GM12878 (cell line): ENCODE results near the gene TNFRSF14. TPM values are rescaled to one million over a fixed set of nuclear protein-coding genes. Genes with fewer than 3 reads are reported as not detected.

Experiments used
- BACH1 ChIP-seq: fragments of 450-650 bp; IDR thresholded peaks from 2 replicates; pipeline ENCODE4 v1.6.1; 2017; ENCODE audit warnings: mild to moderate bottlenecking, borderline replicate concordance
- BHLHE40 ChIP-seq, 2 experiments: fragments of 450-650 bp in 1 of 2; IDR thresholded peaks; 2 replicates each; pipeline ENCODE4 v1.6.1; 2011 to 2017; ENCODE audit warnings: low read depth in 2 of 2, borderline replicate concordance in 1 of 2, improper control_type of control experiment in 1 of 2, low read length in 1 of 2, mild to moderate bottlenecking in 1 of 2
- CBFB ChIP-seq: IDR thresholded peaks from 2 replicates; pipeline ENCODE4 v1.6.1; 2016; ENCODE audit warnings: antibody characterized with exemption, low read depth
- CHD2 ChIP-seq: IDR thresholded peaks from 2 replicates; pipeline ENCODE4 v1.6.1; 2011; ENCODE audit warnings: low read depth, low read length, improper control_type of control experiment, borderline replicate concordance
- CREM ChIP-seq: IDR thresholded peaks from 2 replicates; pipeline ENCODE4 v1.6.1; 2014; ENCODE audit warnings: antibody characterized with exemption, low read depth
- HDAC6 ChIP-seq: fragments of 200-600 bp; sonication (generic); IDR thresholded peaks from one replicate; pipeline ENCODE4 v1.8.0; 2017; ENCODE audit warnings: antibody characterized with exemption; ENCODE audit not compliant: unreplicated experiment
- HDGF ChIP-seq: fragments of 450-650 bp; IDR thresholded peaks from 2 replicates; pipeline ENCODE4 v1.6.1; 2016; ENCODE audit warnings: antibody characterized with exemption
- LARP7 ChIP-seq: fragments of 450-650 bp; IDR thresholded peaks from 2 replicates; pipeline ENCODE4 v1.6.1; 2017; ENCODE audit warnings: mild to moderate bottlenecking
- MXI1 ChIP-seq: fragments of 150-350 bp; IDR thresholded peaks from 2 replicates; pipeline ENCODE4 v1.6.1; 2011; ENCODE audit warnings: low read depth, mild to moderate bottlenecking, inconsistent platforms, low read length, improper control_type of control experiment
- PAX5 ChIP-seq: IDR thresholded peaks from 2 replicates; pipeline ENCODE4 v1.6.1; 2011; ENCODE audit warnings: low read depth, low read length, borderline replicate concordance
- POLR2AphosphoS5 ChIP-seq: IDR thresholded peaks from 2 replicates; pipeline ENCODE4 v1.6.1; 2011; ENCODE audit warnings: mild to moderate bottlenecking, low read length, inconsistent platforms
- POU2F2 ChIP-seq: IDR thresholded peaks from 3 replicates; pipeline ENCODE4 v1.6.1; 2011; ENCODE audit warnings: low read depth, mild to moderate bottlenecking, low read length, borderline replicate concordance
- TAF1 ChIP-seq: IDR thresholded peaks from 2 replicates; pipeline ENCODE4 v1.6.1; 2011; ENCODE audit warnings: mild to moderate bottlenecking, low read depth, low read length, borderline replicate concordance
- YY1 ChIP-seq: IDR thresholded peaks from 2 replicates; pipeline ENCODE4 v1.6.1; 2011; ENCODE audit warnings: low read depth, mild to moderate bottlenecking, low read length
- ZBED1 ChIP-seq: IDR thresholded peaks from 2 replicates; pipeline ENCODE4 v1.6.1; 2016; ENCODE audit warnings: borderline replicate concordance
- polyA plus RNA-seq, 11 experiments: library from polyadenylated mRNA; depleted of rRNA in 4 of 11; unstranded in 6 of 11; stranded (reverse) in 5 of 11; fragments of >200 nt; fragmentation: Nextera tagmentation in 4 of 11; fragmentation: Illumina TruSeq in 1 of 11; extraction: Ambion mirVana in 4 of 11; extraction: Trizol in 1 of 11; gene quantifications; 1 replicate in 1 of 11; 2 replicates in 10 of 11; pipeline versions ENCODE4 v1.2.1 to v1.2.3, GENCODE V29; 2011 to 2016; ENCODE audit warnings: inconsistent platforms in 2 of 11, missing spikeins in 2 of 11, low read depth in 1 of 11
- total RNA-seq, 4 experiments: library from RNA; depleted of rRNA in 3 of 4; stranded (reverse); fragments of >200 nt in 3 of 4; fragmentation: Illumina TruSeq in 1 of 4; extraction: Trizol in 1 of 4; gene quantifications; 2 replicates each; pipeline versions ENCODE4 v1.2.1 to v1.2.3, GENCODE V29; 2013 to 2021
- TF ChIP-seq, protein P1 (sequence below): fragments of 450-650 bp; IDR thresholded peaks from 2 replicates; pipeline ENCODE4 v1.6.1; 2016; ENCODE audit warnings: mild to moderate bottlenecking
- TF ChIP-seq, protein P2 (sequence below): IDR thresholded peaks from 2 replicates; pipeline ENCODE4 v1.6.1; 2012; ENCODE audit warnings: low read depth, low read length, improper control_type of control experiment

The TNFRSF14 gene
- total and polyA plus RNA-seq, 10 of the 15 experiments (the other 5 are each of a cell fraction or from before 2014, with no cell fraction given), result 0.43 to 114 (median 41.5) TPM

DNA sequence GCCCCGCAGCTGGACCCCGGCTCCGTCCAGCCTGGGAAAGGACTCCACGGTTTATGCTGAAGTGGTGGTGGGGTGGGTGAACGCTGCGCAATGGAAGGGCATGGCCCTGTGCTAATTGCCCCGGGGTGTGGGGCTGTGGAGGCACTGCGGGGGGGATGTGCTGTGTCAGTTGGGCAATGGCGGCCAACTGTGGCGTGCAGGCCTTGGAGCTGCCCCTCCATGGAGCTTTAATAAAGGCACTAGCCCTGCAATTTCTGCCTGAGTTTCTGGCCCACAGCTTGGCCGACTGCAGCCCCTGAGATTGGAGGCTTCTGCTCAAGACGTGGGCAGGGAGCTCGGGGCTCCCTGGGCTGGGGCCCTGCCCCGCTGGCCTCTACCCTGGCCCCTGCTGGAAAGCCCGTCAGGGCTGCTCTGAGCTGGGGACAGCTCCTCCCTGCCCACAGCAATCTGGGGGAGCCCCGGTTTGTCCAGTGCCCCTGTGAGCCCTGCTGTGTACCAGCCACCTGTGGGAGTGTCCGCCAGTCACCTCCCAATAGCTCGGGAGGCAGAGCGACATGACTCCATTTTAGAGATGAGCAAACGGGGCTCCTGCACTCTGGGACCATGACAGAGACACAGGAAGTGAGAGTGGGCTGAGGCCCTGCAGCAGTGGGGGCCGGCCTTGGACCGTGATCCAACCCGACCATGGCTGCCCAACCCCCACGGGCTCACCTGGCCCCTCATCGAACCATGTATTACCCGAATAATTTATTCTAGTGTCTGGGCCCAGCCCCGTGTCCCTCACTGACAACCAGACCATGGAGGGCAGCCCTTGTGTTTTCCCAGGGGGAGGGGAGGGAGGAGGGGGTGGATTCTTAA lies 8.7 kb upstream of the TNFRSF14 start (continued):
- TF ChIP-seq, protein P1, sequence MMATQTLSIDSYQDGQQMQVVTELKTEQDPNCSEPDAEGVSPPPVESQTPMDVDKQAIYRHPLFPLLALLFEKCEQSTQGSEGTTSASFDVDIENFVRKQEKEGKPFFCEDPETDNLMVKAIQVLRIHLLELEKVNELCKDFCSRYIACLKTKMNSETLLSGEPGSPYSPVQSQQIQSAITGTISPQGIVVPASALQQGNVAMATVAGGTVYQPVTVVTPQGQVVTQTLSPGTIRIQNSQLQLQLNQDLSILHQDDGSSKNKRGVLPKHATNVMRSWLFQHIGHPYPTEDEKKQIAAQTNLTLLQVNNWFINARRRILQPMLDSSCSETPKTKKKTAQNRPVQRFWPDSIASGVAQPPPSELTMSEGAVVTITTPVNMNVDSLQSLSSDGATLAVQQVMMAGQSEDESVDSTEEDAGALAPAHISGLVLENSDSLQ, result peak; percentile 7; the same call in 1 of the 2 replicates
- TF ChIP-seq CBFB, result no peak
- peak in 1 of 2 experiments; percentile 24; a peak in 1 of 4 replicates for TF ChIP-seq BHLHE40 (IDR thresholded peaks at IDR 0.05; ENCODE audit: borderline replicate concordance in 1 of 2, low read depth in 2 of 2, low read length in 1 of 2)
- peak; percentile 82 for TF ChIP-seq YY1
- peak; percentile 61; the same call in 1 of the 2 replicates for TF ChIP-seq BACH1
- no peak for TF ChIP-seq ZBED1
- TF ChIP-seq CHD2, result peak; percentile 57
- TF ChIP-seq, protein P2, sequence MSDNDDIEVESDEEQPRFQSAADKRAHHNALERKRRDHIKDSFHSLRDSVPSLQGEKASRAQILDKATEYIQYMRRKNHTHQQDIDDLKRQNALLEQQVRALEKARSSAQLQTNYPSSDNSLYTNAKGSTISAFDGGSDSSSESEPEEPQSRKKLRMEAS, result 0 out of 2 replicates have a peak, but pooled peaks have one; percentile 4
- TF ChIP-seq HDAC6, result peak; percentile 62
- TF ChIP-seq HDGF, result 0 out of 2 replicates have a peak, but pooled peaks have one; percentile 22
- TF ChIP-seq PAX5, result peak; percentile 33; the same call in 1 of the 2 replicates
- peak; percentile 40; the same call in 1 of the 2 replicates for TF ChIP-seq CREM
- 0 out of 2 replicates have a peak, but pooled peaks have one; percentile 26 for TF ChIP-seq LARP7
- TF ChIP-seq POU2F2, result 0 out of 3 replicates have a peak, but pooled peaks have one; percentile 41
- TF ChIP-seq TAF1, result peak; percentile 72
- 0 out of 2 replicates have a peak, but pooled peaks have one; percentile 40 for TF ChIP-seq POLR2AphosphoS5
- 0 out of 2 replicates have a peak, but pooled peaks have one; percentile 10 for TF ChIP-seq MXI1
- TF ChIP-seq, all 136 proteins: peak for 19
